IMR-90 (cell line): ENCODE data around the gene CRCP. TPM values are rescaled to one million over a fixed set of nuclear protein-coding genes. Genes with fewer than 3 reads are reported as not detected.

Experiments used
- ATAC-seq: fragments of 200-7000 bp; cut with Tn5 transposase; 2 replicates; pipeline ENCODE4 v1.9.1; 2020; ENCODE audit warnings: low read depth, mild to moderate bottlenecking, moderate library complexity
- BruUV-seq: library from RNA; stranded (reverse); fragments of 400-500 nt; replicated peaks from 2 replicates; lab custom pipeline; 2021; lab: Mats Ljungman, UMichigan
- CTCF ChIA-PET: fragments of 300-600 bp; formaldehyde crosslinking; extraction: SDS; loops from one replicate; lab custom pipeline; 2021; ENCODE audit warnings: antibody characterized with exemption; lab: Yijun Ruan, JAX
- POLR2A ChIA-PET: fragments of 300-600 bp; sonication (Branson Sonifier 250); formaldehyde crosslinking; loops from one replicate; lab custom pipeline; 2022; ENCODE audit warnings: antibody characterized with exemption; ENCODE audit not compliant: unreplicated experiment; lab: Charles Lee
- DNase-seq: peaks from one replicate; pipeline ENCODE4 v3.0.0; 2013
- H2AFZ ChIP-seq: replicated peaks from 2 replicates; pipeline ENCODE3; 2013; ENCODE audit warnings: low read length, mild to moderate bottlenecking; ENCODE audit not compliant: poor library complexity
- H2AK5ac ChIP-seq: 2 replicates; pipeline ENCODE4 v1.6.1; 2013; ENCODE audit warnings: low read depth, low read length, inconsistent platforms
- H2AK9ac ChIP-seq: replicated peaks from 2 replicates; pipeline ENCODE3; 2013; ENCODE audit warnings: mild to moderate bottlenecking, low read depth, low read length, moderate library complexity; ENCODE audit not compliant: poor library complexity
- H2BK120ac ChIP-seq: 2 replicates; pipeline ENCODE4 v1.6.1; 2013; ENCODE audit warnings: low read depth, low read length, inconsistent platforms
- H2BK15ac ChIP-seq: 3 replicates; pipeline ENCODE4 v1.6.1; 2013; ENCODE audit warnings: low read depth, low read length, inconsistent platforms
- H2BK20ac ChIP-seq: 2 replicates; pipeline ENCODE4 v1.6.1; 2013; ENCODE audit warnings: low read depth, mild to moderate bottlenecking, inconsistent platforms, low read length, moderate library complexity
- H2BK5ac ChIP-seq: 2 replicates; pipeline ENCODE4 v1.6.1; 2013; ENCODE audit warnings: mild to moderate bottlenecking, low read depth, low read length, inconsistent platforms; ENCODE audit not compliant: poor library complexity, severe bottlenecking
- H3K14ac ChIP-seq: replicated peaks from 2 replicates; pipeline ENCODE4 v1.6.1; 2013; ENCODE audit warnings: low read depth, low read length, inconsistent platforms
- H3K18ac ChIP-seq: 2 replicates; pipeline ENCODE4 v1.6.1; 2013; ENCODE audit warnings: low read depth, low read length, control low read depth
- H3K23ac ChIP-seq: 2 replicates; pipeline ENCODE4 v1.6.1; 2013; ENCODE audit warnings: low read depth, low read length, inconsistent platforms
- H3K27ac ChIP-seq: 2 replicates; pipeline ENCODE4 v1.5.1; 2013; ENCODE audit warnings: mild to moderate bottlenecking, control low read depth, low read length; ENCODE audit not compliant: insufficient read depth
- H3K27me3 ChIP-seq: 2 replicates; pipeline ENCODE4 v1.6.1; 2013; ENCODE audit warnings: low read length; ENCODE audit not compliant: control insufficient read depth, insufficient read depth
- H3K36me3 ChIP-seq: 2 replicates; pipeline ENCODE4 v1.6.1; 2013; ENCODE audit warnings: low read length, mixed read lengths; ENCODE audit not compliant: control insufficient read depth, insufficient read depth
- H3K4ac ChIP-seq: 2 replicates; pipeline ENCODE4 v1.6.1; 2013; ENCODE audit warnings: low read depth, low read length, inconsistent platforms
- H3K4me1 ChIP-seq: 2 replicates; pipeline ENCODE4 v1.6.1; 2013; ENCODE audit warnings: low read length, mixed read lengths; ENCODE audit not compliant: control insufficient read depth, insufficient read depth
- H3K4me2 ChIP-seq: 2 replicates; pipeline ENCODE4 v1.6.1; 2013; ENCODE audit warnings: low read depth, mild to moderate bottlenecking, control low read depth, low read length, moderate library complexity
- H3K4me3 ChIP-seq: 2 replicates; pipeline ENCODE4 v1.5.1; 2013; ENCODE audit warnings: low read depth, mild to moderate bottlenecking, control low read depth, low read length, moderate library complexity; ENCODE audit not compliant: insufficient read depth
- H3K56ac ChIP-seq: 2 replicates; pipeline ENCODE4 v1.6.1; 2013; ENCODE audit warnings: low read length, inconsistent platforms; ENCODE audit not compliant: insufficient read depth; ENCODE audit errors: extremely low read depth
- H3K79me1 ChIP-seq, 2 experiments: 2 replicates each; pipeline ENCODE4 v1.6.1; 2013; ENCODE audit warnings: low read length in 2 of 2, inconsistent platforms in 1 of 2, low read depth in 1 of 2
- H3K9ac ChIP-seq: 2 replicates; pipeline ENCODE4 v1.6.1; 2013; ENCODE audit warnings: low read depth, low read length, control low read depth
- H3K9me1 ChIP-seq: 2 replicates; pipeline ENCODE4 v1.6.1; 2013; ENCODE audit warnings: low read length, inconsistent platforms; ENCODE audit not compliant: insufficient read depth
- H3K9me3 ChIP-seq: 2 replicates; pipeline ENCODE4 v1.6.1; 2013; ENCODE audit warnings: low read length; ENCODE audit not compliant: control insufficient read depth, insufficient read depth
- H4K20me1 ChIP-seq: 2 replicates; pipeline ENCODE4 v1.6.1; 2013; ENCODE audit warnings: low read length, inconsistent platforms; ENCODE audit not compliant: insufficient read depth
- H4K5ac ChIP-seq: 2 replicates; pipeline ENCODE4 v1.6.1; 2013; ENCODE audit warnings: mild to moderate bottlenecking, low read depth, low read length, control low read depth
- H4K8ac ChIP-seq, 2 experiments: 2 replicates each; pipeline ENCODE4 v1.6.1; 2013; ENCODE audit warnings: low read depth in 2 of 2, low read length in 2 of 2, control low read depth in 1 of 2, inconsistent platforms in 1 of 2
- H4K91ac ChIP-seq: 2 replicates; pipeline ENCODE4 v1.6.1; 2013; ENCODE audit warnings: low read depth, low read length, inconsistent platforms; ENCODE audit not compliant: insufficient read depth
- BHLHE40 ChIP-seq: fragments of 150-350 bp; IDR thresholded peaks from 2 replicates; pipeline ENCODE4 v1.6.1; 2016; ENCODE audit warnings: mild to moderate bottlenecking, low read depth, low read length
- CEBPB ChIP-seq: IDR thresholded peaks from 2 replicates; pipeline ENCODE4 v1.6.1; 2012; ENCODE audit warnings: low read depth, low read length, improper control_type of control experiment
- CHD1 ChIP-seq: IDR thresholded peaks from 2 replicates; pipeline ENCODE4 v1.6.1; 2012; ENCODE audit warnings: low read depth, low read length, improper control_type of control experiment
- FOS ChIP-seq: fragments of 150-350 bp; IDR thresholded peaks from 2 replicates; pipeline ENCODE4 v1.6.1; 2016; ENCODE audit warnings: low read depth, low read length
- MAFK ChIP-seq: IDR thresholded peaks from 2 replicates; pipeline ENCODE4 v1.6.1; 2012; ENCODE audit warnings: low read depth, low read length, improper control_type of control experiment
- MAZ ChIP-seq: IDR thresholded peaks from 2 replicates; pipeline ENCODE4 v1.6.1; 2012; ENCODE audit warnings: low read depth, mild to moderate bottlenecking, low read length, improper control_type of control experiment, moderate library complexity, borderline replicate concordance
- MXI1 ChIP-seq: IDR thresholded peaks from 2 replicates; pipeline ENCODE4 v1.6.1; 2012; ENCODE audit warnings: low read depth, mild to moderate bottlenecking, low read length, moderate library complexity, borderline replicate concordance
- RCOR1 ChIP-seq: IDR thresholded peaks from 2 replicates; pipeline ENCODE4 v1.6.1; 2012; ENCODE audit warnings: mild to moderate bottlenecking, low read length, improper control_type of control experiment; ENCODE audit not compliant: insufficient replicate concordance
- RFX5 ChIP-seq: IDR thresholded peaks from 2 replicates; pipeline ENCODE4 v1.8.0; 2012; ENCODE audit warnings: low read depth, mild to moderate bottlenecking, low read length, moderate library complexity
- WGBS, 2 experiments: methylation state at CpG; one replicate each; pipeline versions ENCODE4 v1.1.5 to v1.1.7; 2013; ENCODE audit warnings: missing lambda C conversion rate in 2 of 2; ENCODE audit not compliant: insufficient read length in 1 of 2; ENCODE audit errors: extremely low coverage in 2 of 2; 5-methylcytosine and 5-hydroxymethylcytosine counted together
- dilution Hi-C: fragments of 300-500 bp; cut with HindIII; formaldehyde crosslinking; loops from one replicate; pipeline ENCODE4 v1.14.3; 2018; ENCODE audit warnings: low sequenced_read_pairs; ENCODE audit not compliant: unreplicated experiment
- in situ Hi-C: fragments of 300-500 bp; cut with MboI; formaldehyde crosslinking; loops from 3 replicates; pipeline ENCODE4 v1.14.3; 2019; ENCODE audit warnings: low sequenced_read_pairs, inconsistent platforms, mixed read lengths
- intact Hi-C: fragments of 100-400 bp; cut with micrococcal nuclease; formaldehyde crosslinking; loops from 2 replicates; pipeline ENCODE4 v1.10.0; 2022
- polyA plus RNA-seq, 3 experiments: library from polyadenylated mRNA; depleted of rRNA; stranded (reverse); fragments of >200 nt; gene quantifications; 2 replicates each; pipeline ENCODE4 v1.2.3, GENCODE V29; 2012; ENCODE audit warnings: low replicate concordance in 1 of 3
- total RNA-seq: library from RNA; depleted of rRNA; stranded (reverse); fragments of >200 nt; gene quantifications from 2 replicates; pipeline ENCODE4 v1.2.3, GENCODE V29; 2012
- TF ChIP-seq, protein P1 (sequence below): fragments of 150-350 bp; IDR thresholded peaks from 2 replicates; pipeline ENCODE4 v1.6.1; 2016; ENCODE audit warnings: low read depth, mild to moderate bottlenecking, low read length, moderate library complexity, borderline replicate concordance
- TF ChIP-seq, protein P2 (sequence below): fragments of 150-350 bp; IDR thresholded peaks from 2 replicates; pipeline ENCODE4 v1.6.1; 2017; ENCODE audit warnings: mild to moderate bottlenecking, antibody characterized with exemption, low read length, low read depth

The CRCP gene
- total and polyA plus RNA-seq, 2 of the 4 experiments (the other 2 are of a cell fraction): 22.9 to 37.5 TPM

DNA sequence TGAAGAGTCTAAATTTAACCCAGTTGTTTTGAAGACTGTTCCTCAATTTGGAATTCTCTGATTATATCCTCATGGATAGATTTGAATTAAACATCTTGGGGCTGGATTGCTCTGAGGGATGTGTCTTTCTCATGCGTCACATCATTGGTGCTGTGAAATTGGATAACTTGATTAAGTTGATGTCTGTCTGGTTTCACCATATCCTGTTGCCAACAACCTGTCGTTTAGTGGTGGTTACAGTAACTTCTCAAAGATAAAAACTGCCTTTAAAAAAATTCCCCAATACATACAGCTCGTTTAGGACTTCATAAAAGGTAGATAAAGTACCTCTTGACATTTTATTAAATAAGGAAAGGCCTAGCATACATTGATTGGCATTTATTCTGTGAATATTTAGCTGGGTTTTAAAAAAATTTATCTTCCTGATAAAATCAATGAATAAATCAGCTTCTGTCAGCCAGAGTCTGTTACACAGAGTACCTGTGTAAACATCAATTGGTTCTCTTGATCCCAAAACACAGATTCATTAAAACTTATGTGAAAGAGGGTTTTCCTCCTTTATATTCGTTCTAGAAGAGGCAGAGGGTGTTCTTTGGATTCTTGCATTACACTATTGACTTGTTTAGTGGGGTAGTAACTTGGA lies 10.5 kb downstream of the CRCP start:
- Histone ChIP-seq H2AK5ac (no peak overlapping the region), H3K79me1 (peaks cover 11 to 58% of the 10 kb centered on the region in 2 experiments), H3K27ac (no peak overlapping the region), H2BK15ac (no peak overlapping the region), H3K56ac (no peak overlapping the region), H4K20me1 (peaks cover 32% of the 10 kb centered on the region), H2BK120ac (no peak overlapping the region), H3K4me3 (no peak overlapping the region), H4K8ac (no peak overlapping the region), H3K36me3 (peaks cover 6% of the 10 kb centered on the region), H3K4me1 (peaks cover 6% of the 10 kb centered on the region), H3K27me3 (no peaks in the 10 kb centered on the region), H3K9me1 (peaks cover 7% of the 10 kb centered on the region; the same call in 1 of the 2 replicates), H2BK20ac (no peak overlapping the region), H3K9me3 (no peaks in the 10 kb centered on the region), H3K23ac (no peak overlapping the region), H2BK5ac (no peak overlapping the region), H3K14ac (no peak overlapping the region), H3K18ac (no peak overlapping the region), H3K4ac (no peak overlapping the region), H4K91ac (no peak overlapping the region), H2AFZ (no peak overlapping the region), H2AK9ac (no peak overlapping the region), H4K5ac (no peak overlapping the region), H3K9ac (no peak overlapping the region), H3K4me2 (no peak overlapping the region)
- BruUV-seq: no TSS peak
- ATAC-seq (no peak), DNase-seq (no peak)
- ChIA-PET CTCF (no interaction called here), POLR2A (no interaction called here)
- intact Hi-C loops (no loop called here), dilution Hi-C loops (no loop called here), in situ Hi-C loops (no loop called here)
- no CpG with 5 or more reads among the region's 4 CpGs for WGBS, 2 experiments
- TF ChIP-seq, protein P1, sequence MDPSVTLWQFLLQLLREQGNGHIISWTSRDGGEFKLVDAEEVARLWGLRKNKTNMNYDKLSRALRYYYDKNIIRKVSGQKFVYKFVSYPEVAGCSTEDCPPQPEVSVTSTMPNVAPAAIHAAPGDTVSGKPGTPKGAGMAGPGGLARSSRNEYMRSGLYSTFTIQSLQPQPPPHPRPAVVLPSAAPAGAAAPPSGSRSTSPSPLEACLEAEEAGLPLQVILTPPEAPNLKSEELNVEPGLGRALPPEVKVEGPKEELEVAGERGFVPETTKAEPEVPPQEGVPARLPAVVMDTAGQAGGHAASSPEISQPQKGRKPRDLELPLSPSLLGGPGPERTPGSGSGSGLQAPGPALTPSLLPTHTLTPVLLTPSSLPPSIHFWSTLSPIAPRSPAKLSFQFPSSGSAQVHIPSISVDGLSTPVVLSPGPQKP: no peak
- no peak for TF ChIP-seq MAZ
- TF ChIP-seq BHLHE40: no peak
- TF ChIP-seq RFX5: no peak
- no peak for TF ChIP-seq FOS
- no peak for TF ChIP-seq MXI1
- no peak for TF ChIP-seq MAFK
- no peak for TF ChIP-seq CHD1
- TF ChIP-seq CEBPB: no peak
- TF ChIP-seq RCOR1: no peak
- TF ChIP-seq, protein P2, sequence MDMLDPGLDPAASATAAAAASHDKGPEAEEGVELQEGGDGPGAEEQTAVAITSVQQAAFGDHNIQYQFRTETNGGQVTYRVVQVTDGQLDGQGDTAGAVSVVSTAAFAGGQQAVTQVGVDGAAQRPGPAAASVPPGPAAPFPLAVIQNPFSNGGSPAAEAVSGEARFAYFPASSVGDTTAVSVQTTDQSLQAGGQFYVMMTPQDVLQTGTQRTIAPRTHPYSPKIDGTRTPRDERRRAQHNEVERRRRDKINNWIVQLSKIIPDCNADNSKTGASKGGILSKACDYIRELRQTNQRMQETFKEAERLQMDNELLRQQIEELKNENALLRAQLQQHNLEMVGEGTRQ: no peak
